GM12878 (cell line): ENCODE data around the gene CBLB. TPM values are rescaled to one million over a fixed set of nuclear protein-coding genes. Genes with fewer than 3 reads are reported as not detected.

ENCODE experiments used
- CHD4 ChIP-seq: fragments of 200-600 bp; sonication (generic); IDR thresholded peaks from 2 replicates; pipeline ENCODE4 v1.6.1; 2016; ENCODE audit warnings: mild to moderate bottlenecking
- CREB1 ChIP-seq: IDR thresholded peaks from 2 replicates; pipeline ENCODE4 v1.6.1; 2012; ENCODE audit warnings: low read depth, mild to moderate bottlenecking, inconsistent platforms
- HDGF ChIP-seq: fragments of 450-650 bp; IDR thresholded peaks from 2 replicates; pipeline ENCODE4 v1.6.1; 2016; ENCODE audit warnings: antibody characterized with exemption
- IKZF1 ChIP-seq: fragments of 450-650 bp; conservative IDR thresholded peaks from 2 replicates; pipeline ENCODE4 v1.6.1; 2017; ENCODE audit warnings: antibody characterized with exemption, mild to moderate bottlenecking
- IRF3 ChIP-seq: fragments of 450-650 bp; IDR thresholded peaks from 2 replicates; pipeline ENCODE4 v1.6.1; 2014; ENCODE audit warnings: mild to moderate bottlenecking
- MYB ChIP-seq: fragments of 150-350 bp; IDR thresholded peaks from 2 replicates; pipeline ENCODE4 v1.6.1; 2014; ENCODE audit warnings: mild to moderate bottlenecking, low read depth, low read length, borderline replicate concordance
- polyA plus RNA-seq, 11 experiments: library from polyadenylated mRNA; depleted of rRNA in 4 of 11; unstranded in 6 of 11; stranded (reverse) in 5 of 11; fragments of >200 nt; fragmentation: Nextera tagmentation in 4 of 11; fragmentation: Illumina TruSeq in 1 of 11; extraction: Ambion mirVana in 4 of 11; extraction: Trizol in 1 of 11; gene quantifications; 1 replicate in 1 of 11; 2 replicates in 10 of 11; pipeline versions ENCODE4 v1.2.1 to v1.2.3, GENCODE V29; 2011 to 2016; ENCODE audit warnings: inconsistent platforms in 2 of 11, missing spikeins in 2 of 11, low read depth in 1 of 11
- total RNA-seq, 4 experiments: library from RNA; depleted of rRNA in 3 of 4; stranded (reverse); fragments of >200 nt in 3 of 4; fragmentation: Illumina TruSeq in 1 of 4; extraction: Trizol in 1 of 4; gene quantifications; 2 replicates each; pipeline versions ENCODE4 v1.2.1 to v1.2.3, GENCODE V29; 2013 to 2021
- TF ChIP-seq, protein P1 (sequence below): IDR thresholded peaks from 2 replicates; pipeline ENCODE4 v1.6.1; 2012; ENCODE audit warnings: improper control_type of control experiment, low read depth, low read length; ENCODE audit not compliant: insufficient replicate concordance

Gene CBLB
- total and polyA plus RNA-seq, 10 of the 15 experiments (the other 5 are each of a cell fraction or from before 2014, with no cell fraction given) = 17.2 to 107 (median 41.9) TPM

DNA sequence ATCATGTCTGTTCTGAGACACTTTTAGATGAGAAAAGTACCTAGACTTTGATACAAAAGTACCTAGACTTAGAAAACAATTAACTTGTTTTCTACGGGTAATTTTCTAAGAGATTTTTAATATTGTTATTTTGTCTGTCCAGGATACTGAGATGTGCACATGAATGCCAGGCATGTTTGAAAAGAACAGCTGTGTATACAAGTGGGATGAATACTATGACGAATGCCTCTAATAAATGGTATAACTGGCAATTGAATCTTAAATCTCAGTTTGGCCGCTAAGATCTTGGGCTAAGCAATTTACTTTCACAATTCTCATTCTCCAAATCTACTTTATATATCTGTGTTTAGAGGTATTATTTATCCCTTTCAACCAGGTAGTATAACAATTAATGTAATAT, 207.4 kb downstream of the CBLB start (continued):
- TF ChIP-seq, protein P1, sequence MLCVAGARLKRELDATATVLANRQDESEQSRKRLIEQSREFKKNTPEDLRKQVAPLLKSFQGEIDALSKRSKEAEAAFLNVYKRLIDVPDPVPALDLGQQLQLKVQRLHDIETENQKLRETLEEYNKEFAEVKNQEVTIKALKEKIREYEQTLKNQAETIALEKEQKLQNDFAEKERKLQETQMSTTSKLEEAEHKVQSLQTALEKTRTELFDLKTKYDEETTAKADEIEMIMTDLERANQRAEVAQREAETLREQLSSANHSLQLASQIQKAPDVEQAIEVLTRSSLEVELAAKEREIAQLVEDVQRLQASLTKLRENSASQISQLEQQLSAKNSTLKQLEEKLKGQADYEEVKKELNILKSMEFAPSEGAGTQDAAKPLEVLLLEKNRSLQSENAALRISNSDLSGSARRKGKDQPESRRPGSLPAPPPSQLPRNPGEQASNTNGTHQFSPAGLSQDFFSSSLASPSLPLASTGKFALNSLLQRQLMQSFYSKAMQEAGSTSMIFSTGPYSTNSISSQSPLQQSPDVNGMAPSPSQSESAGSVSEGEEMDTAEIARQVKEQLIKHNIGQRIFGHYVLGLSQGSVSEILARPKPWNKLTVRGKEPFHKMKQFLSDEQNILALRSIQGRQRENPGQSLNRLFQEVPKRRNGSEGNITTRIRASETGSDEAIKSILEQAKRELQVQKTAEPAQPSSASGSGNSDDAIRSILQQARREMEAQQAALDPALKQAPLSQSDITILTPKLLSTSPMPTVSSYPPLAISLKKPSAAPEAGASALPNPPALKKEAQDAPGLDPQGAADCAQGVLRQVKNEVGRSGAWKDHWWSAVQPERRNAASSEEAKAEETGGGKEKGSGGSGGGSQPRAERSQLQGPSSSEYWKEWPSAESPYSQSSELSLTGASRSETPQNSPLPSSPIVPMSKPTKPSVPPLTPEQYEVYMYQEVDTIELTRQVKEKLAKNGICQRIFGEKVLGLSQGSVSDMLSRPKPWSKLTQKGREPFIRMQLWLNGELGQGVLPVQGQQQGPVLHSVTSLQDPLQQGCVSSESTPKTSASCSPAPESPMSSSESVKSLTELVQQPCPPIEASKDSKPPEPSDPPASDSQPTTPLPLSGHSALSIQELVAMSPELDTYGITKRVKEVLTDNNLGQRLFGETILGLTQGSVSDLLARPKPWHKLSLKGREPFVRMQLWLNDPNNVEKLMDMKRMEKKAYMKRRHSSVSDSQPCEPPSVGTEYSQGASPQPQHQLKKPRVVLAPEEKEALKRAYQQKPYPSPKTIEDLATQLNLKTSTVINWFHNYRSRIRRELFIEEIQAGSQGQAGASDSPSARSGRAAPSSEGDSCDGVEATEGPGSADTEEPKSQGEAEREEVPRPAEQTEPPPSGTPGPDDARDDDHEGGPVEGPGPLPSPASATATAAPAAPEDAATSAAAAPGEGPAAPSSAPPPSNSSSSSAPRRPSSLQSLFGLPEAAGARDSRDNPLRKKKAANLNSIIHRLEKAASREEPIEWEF = no peak
- no peak for TF ChIP-seq HDGF
- no peak for TF ChIP-seq CREB1
- TF ChIP-seq IKZF1 = no peak
- TF ChIP-seq IRF3 = no peak
- TF ChIP-seq MYB = no peak
- TF ChIP-seq CHD4 = no peak
